PC-3 (cell line): Measurements from ENCODE around the gene FSCN2. TPM values are rescaled to one million over a fixed set of nuclear protein-coding genes. Genes with fewer than 3 reads are reported as not detected.

ENCODE experiments used
- ATAC-seq: fragments of 200-7000 bp; cut with Tn5 transposase; 2 replicates; pipeline ENCODE4 v1.9.1; 2020; ENCODE audit warnings: mild to moderate bottlenecking, moderate library complexity
- BruUV-seq: library from RNA; stranded (reverse); fragments of 400-500 nt; replicated peaks from 2 replicates; lab custom pipeline; 2021; lab: Mats Ljungman, UMichigan
- CTCF ChIA-PET: fragments of 300-600 bp; sonication (Branson Sonifier 250); formaldehyde crosslinking; loops from one replicate; lab custom pipeline; 2022; ENCODE audit warnings: antibody characterized with exemption; lab: Charles Lee
- POLR2A ChIA-PET: fragments of 300-600 bp; sonication (Branson Sonifier 250); formaldehyde crosslinking; loops from one replicate; lab custom pipeline; 2022; ENCODE audit warnings: antibody characterized with exemption; ENCODE audit not compliant: unreplicated experiment; lab: Charles Lee
- DNase-seq: peaks from one replicate; pipeline ENCODE4 v3.0.0-alpha.2; 2015
- H2AFZ ChIP-seq: fragments of 300-600 bp; sonication (generic); 2 replicates; pipeline ENCODE4 v1.6.0; 2016; ENCODE audit warnings: antibody characterized with exemption, low read length
- H3F3A ChIP-seq: fragments of 300-600 bp; sonication (generic); one replicate; pipeline ENCODE4 v1.6.0; 2017; ENCODE audit warnings: antibody characterized with exemption, low read length, control low read depth, mild to moderate bottlenecking; ENCODE audit not compliant: unreplicated experiment
- H3K27ac ChIP-seq: fragments of 300-600 bp; sonication (generic); 2 replicates; pipeline ENCODE4 v1.5.1; 2016; ENCODE audit warnings: mild to moderate bottlenecking, low read length
- H3K27me3 ChIP-seq: fragments of 300-600 bp; sonication (generic); 2 replicates; pipeline ENCODE4 v1.6.1; 2016; ENCODE audit warnings: low read length, mixed read lengths
- H3K36me3 ChIP-seq: fragments of 300-600 bp; sonication (generic); 2 replicates; pipeline ENCODE4 v1.6.1; 2016; ENCODE audit warnings: low read depth, mixed run types, low read length, mixed read lengths
- H3K4me1 ChIP-seq: fragments of 300-600 bp; sonication (generic); 2 replicates; pipeline ENCODE4 v1.5.1; 2016; ENCODE audit warnings: low read length; ENCODE audit not compliant: insufficient read depth
- H3K4me2 ChIP-seq: fragments of 300-600 bp; sonication (generic); 2 replicates; pipeline ENCODE4 v1.6.0; 2016; ENCODE audit warnings: low read length
- H3K4me3 ChIP-seq: fragments of 300-600 bp; sonication (generic); 2 replicates; pipeline ENCODE4 v1.5.1; 2016; ENCODE audit warnings: mild to moderate bottlenecking, low read length, mixed read lengths
- H3K79me2 ChIP-seq: fragments of 300-600 bp; sonication (generic); 2 replicates; pipeline ENCODE4 v1.6.1; 2017; ENCODE audit warnings: low read length, mixed read lengths
- H3K9ac ChIP-seq: fragments of 300-600 bp; sonication (generic); 2 replicates; pipeline ENCODE4 v1.6.0; 2016; ENCODE audit warnings: mild to moderate bottlenecking, low read length
- H3K9me2 ChIP-seq: fragments of 300-600 bp; sonication (generic); replicated peaks from 2 replicates; pipeline ENCODE4 v1.6.1; 2016; ENCODE audit warnings: mixed run types, low read length, mixed read lengths
- H3K9me3 ChIP-seq: fragments of 300-600 bp; sonication (generic); 2 replicates; pipeline ENCODE4 v1.6.1; 2016; ENCODE audit warnings: low read length, mixed read lengths
- H4K20me1 ChIP-seq: fragments of 300-600 bp; sonication (generic); 2 replicates; pipeline ENCODE4 v1.6.1; 2016; ENCODE audit warnings: low read length, mixed read lengths
- CTCF ChIP-seq: fragments of 300-600 bp; sonication (generic); conservative IDR thresholded peaks from 2 replicates; pipeline ENCODE4 v1.5.1; 2017; ENCODE audit warnings: antibody characterized with exemption, low read depth, mild to moderate bottlenecking, low read length
- EZH2 ChIP-seq: fragments of 300-600 bp; sonication (generic); IDR thresholded peaks from one replicate; pipeline ENCODE4 v1.6.1; 2017; ENCODE audit warnings: antibody characterized with exemption, mild to moderate bottlenecking, low read length; ENCODE audit not compliant: unreplicated experiment
- EZH2phosphoT487 ChIP-seq: fragments of 300-600 bp; sonication (generic); IDR thresholded peaks from 2 replicates; pipeline ENCODE4 v1.6.1; 2018; ENCODE audit warnings: mild to moderate bottlenecking, antibody characterized with exemption, low read length, borderline replicate concordance
- intact Hi-C: fragments of 100-400 bp; cut with micrococcal nuclease; formaldehyde crosslinking; loops from 2 replicates; pipeline ENCODE4 v1.9.0; 2023
- total RNA-seq: library from RNA; depleted of rRNA; stranded (reverse); fragments of >200 nt; gene quantifications from 2 replicates; pipeline ENCODE4 v1.2.3, GENCODE V29; 2014

Gene FSCN2
- total RNA-seq, 1 experiment from 2014 or later: 0.87 TPM

- H3K27ac ChIP-seq: peak overlapping the region; percentile 88
- no peaks in the 10 kb centered on the region for H3K9me3 ChIP-seq
- H3K9ac ChIP-seq: peak overlapping the region; percentile 85
- peaks cover 76% of the 10 kb centered on the region for H3K79me2 ChIP-seq
- DNase-seq (peak; percentile 66), ATAC-seq (peak; percentile 12)
- H3K4me2 ChIP-seq: peak overlapping the region; percentile 96
- H3K36me3 ChIP-seq: peaks cover 29% of the 10 kb centered on the region
- H3K27me3 ChIP-seq: no peaks in the 10 kb centered on the region
- peak overlapping the region; percentile 79 for H3K4me3 ChIP-seq
- intact Hi-C loops: loop anchor here (10.0 kb wide), 1 partner anchor 119 kb away; the partner anchor contains the start of gene BAHCC1
- ChIA-PET POLR2A (interaction anchor here (0.6 kb wide), 1 partner anchor 451 kb away, joined by 3 read pairs; no protein-coding TSS in a partner anchor), CTCF (no interaction called here)
- BruUV-seq: TSS peak; percentile 7
- peaks cover 22% of the 10 kb centered on the region for H3F3A ChIP-seq
- no peaks in the 10 kb centered on the region for H3K9me2 ChIP-seq
- no peak for TF ChIP-seq CTCF
- TF ChIP-seq EZH2phosphoT487: no peak
- peaks cover 41% of the 10 kb centered on the region for H3K4me1 ChIP-seq
- H4K20me1 ChIP-seq: peaks cover 39% of the 10 kb centered on the region
- H2AFZ ChIP-seq: peak overlapping the region; percentile 70
Measured at GRCh38 chr17:81513372-81513752, 14.8 kb upstream of the FSCN2 start.

GRCh38 chr17:81513753-81514488, 14.3 kb upstream of the FSCN2 start:
- intact Hi-C loops: loop anchor here (10.0 kb wide), 1 partner anchor 119 kb away; the partner anchor contains the start of gene BAHCC1

More at GRCh38 chr17:81513753-81514488, 14.3 kb upstream of the FSCN2 start:
- Histone ChIP-seq H3K79me2 (peaks cover 75% of the 10 kb centered on the region), H3K4me1 (peaks cover 46% of the 10 kb centered on the region), H3K4me2 (peak overlapping the region; percentile 96), H3K9ac (peak overlapping the region; percentile 85), H3K9me3 (no peaks in the 10 kb centered on the region), H4K20me1 (peaks cover 36% of the 10 kb centered on the region), H3K27me3 (no peaks in the 10 kb centered on the region), H3K9me2 (no peaks in the 10 kb centered on the region), H2AFZ (peak overlapping the region; percentile 70), H3F3A (peaks cover 19% of the 10 kb centered on the region), H3K36me3 (peaks cover 29% of the 10 kb centered on the region), H3K27ac (peak overlapping the region; percentile 88), H3K4me3 (peak overlapping the region; percentile 79)
- TF ChIP-seq CTCF (no peak), EZH2 (no peak), EZH2phosphoT487 (no peak)
- no TSS peak for BruUV-seq
- DNase-seq: peak; percentile 67
- ChIA-PET CTCF (no interaction called here), POLR2A (interaction anchor here (0.6 to 0.7 kb wide), 2 partner anchors 47 to 452 kb away, joined by 3 to 4 read pairs; no protein-coding TSS in a partner anchor)
- ATAC-seq: peak; percentile 16
